ENCODE measurements around the gene MAPK6. TPM values are rescaled to one million over a fixed set of nuclear protein-coding genes. Genes with fewer than 3 reads are reported as not detected.
"Not testable (repeated sequence)": the region's sequence is repeated elsewhere in the genome, so short reads cannot be mapped to it uniquely, and the experiment has no call there.

The MAPK6 gene
- total RNA-seq, 1 donor from 2014 or later, result 67.2 TPM

GRCh38 chr15:52050416-52050815 is 31.4 kb downstream of the MAPK6 start:
- DNase-seq (ENCODE audit: low read depth), result no peak
- no peaks in the 10 kb centered on the region for H3K27me3 ChIP-seq (ENCODE audit: control insufficient read depth, insufficient read depth, low read length)
- no peak for TF ChIP-seq CTCF (IDR thresholded peaks at IDR 0.05; ENCODE audit: insufficient read depth, low read length, poor library complexity, severe bottlenecking)
- no peaks in the 10 kb centered on the region for H3K36me3 ChIP-seq (ENCODE audit: control insufficient read depth, insufficient read depth, low read length)
- H3K4me3 ChIP-seq (ENCODE audit: low read depth, low read length), result no peak overlapping the region

GRCh38 chr15:52052066-52052935 is 33.3 kb downstream of the MAPK6 start:
- Histone ChIP-seq H3K4me3 (ENCODE audit: low read depth, low read length) (no peak overlapping the region), H3K27me3 (ENCODE audit: control insufficient read depth, insufficient read depth, low read length) (no peaks in the 10 kb centered on the region), H3K36me3 (ENCODE audit: control insufficient read depth, insufficient read depth, low read length) (no peaks in the 10 kb centered on the region)
- no peak for TF ChIP-seq CTCF (IDR thresholded peaks at IDR 0.05; ENCODE audit: insufficient read depth, low read length, poor library complexity, severe bottlenecking)
- no peak for DNase-seq (ENCODE audit: low read depth)

GRCh38 chr15:52054381-52054780 is 35.4 kb downstream of the MAPK6 start:
- DNase-seq (ENCODE audit: low read depth), result no peak
- Histone ChIP-seq H3K27me3 (ENCODE audit: control insufficient read depth, insufficient read depth, low read length) (no peaks in the 10 kb centered on the region), H3K36me3 (ENCODE audit: control insufficient read depth, insufficient read depth, low read length) (no peaks in the 10 kb centered on the region), H3K4me3 (ENCODE audit: low read depth, low read length) (no peak overlapping the region)
- TF ChIP-seq CTCF (IDR thresholded peaks at IDR 0.05; ENCODE audit: insufficient read depth, low read length, poor library complexity, severe bottlenecking), result no peak

GRCh38 chr15:52054858-52055257 is 35.8 kb downstream of the MAPK6 start:
- not testable (repeated sequence) for H3K4me3 ChIP-seq (ENCODE audit: low read depth, low read length); DNase-seq (ENCODE audit: low read depth); H3K27me3 ChIP-seq (ENCODE audit: control insufficient read depth, insufficient read depth, low read length); H3K36me3 ChIP-seq (ENCODE audit: control insufficient read depth, insufficient read depth, low read length)

- H3K4me3 ChIP-seq (ENCODE audit: low read depth, low read length), result no peak overlapping the region
- no peaks in the 10 kb centered on the region for H3K27me3 ChIP-seq (ENCODE audit: control insufficient read depth, insufficient read depth, low read length)
- TF ChIP-seq CTCF (IDR thresholded peaks at IDR 0.05; ENCODE audit: insufficient read depth, low read length, poor library complexity, severe bottlenecking), result no peak
- DNase-seq (ENCODE audit: low read depth), result no peak
- no peaks in the 10 kb centered on the region for H3K36me3 ChIP-seq (ENCODE audit: control insufficient read depth, insufficient read depth, low read length)
Observed at GRCh38 chr15:52056001-52056400, 37.0 kb downstream of the MAPK6 start.

- Histone ChIP-seq H3K27me3 (ENCODE audit: control insufficient read depth, insufficient read depth, low read length) (no peaks in the 10 kb centered on the region), H3K4me3 (ENCODE audit: low read depth, low read length) (no peak overlapping the region), H3K36me3 (ENCODE audit: control insufficient read depth, insufficient read depth, low read length) (no peaks in the 10 kb centered on the region)
- TF ChIP-seq CTCF (IDR thresholded peaks at IDR 0.05; ENCODE audit: insufficient read depth, low read length, poor library complexity, severe bottlenecking), result no peak
- no peak for DNase-seq (ENCODE audit: low read depth)
Observed at GRCh38 chr15:52056496-52056895, 37.5 kb downstream of the MAPK6 start.
